Fibroblast of villous mesenchyme (primary cell): ENCODE results near the gene RIGI. TPM values are rescaled to one million over a fixed set of nuclear protein-coding genes. Genes with fewer than 3 reads are reported as not detected.
"Not testable (repeated sequence)": the region's sequence is repeated elsewhere in the genome, so short reads cannot be mapped to it uniquely, and the experiment has no call there.

Source experiments
- DNase-seq: peaks from one replicate; pipeline ENCODE4 v3.0.0-alpha.2; 2010; ENCODE audit warnings: low read depth
- H3K4me3 ChIP-seq: 2 replicates; pipeline ENCODE4 v1.5.1; 2011; ENCODE audit warnings: low read depth, mild to moderate bottlenecking, low read length
- CTCF ChIP-seq: IDR thresholded peaks from 2 replicates; pipeline ENCODE4 v1.5.1; 2012; ENCODE audit warnings: low read depth, mild to moderate bottlenecking, low read length; ENCODE audit not compliant: insufficient read depth
- total RNA-seq: library from RNA; depleted of rRNA; stranded (reverse); fragments of >200 nt; gene quantifications from 2 replicates; pipeline ENCODE4 v1.2.3, GENCODE V29; 2012

RIGI gene
- total RNA-seq, 1 donor: 22.0 TPM

- H3K4me3 ChIP-seq: peak overlapping the region; percentile 89
- DNase-seq: peak; percentile 63
- TF ChIP-seq CTCF: no peak
Measured at GRCh38 chr9:32551276-32552051, 25.5 kb upstream of the RIGI start.

GRCh38 chr9:32550562-32551275, 24.7 kb upstream of the RIGI start:
- H3K4me3 ChIP-seq: peak overlapping the region; percentile 89
- DNase-seq: peak; percentile 96
- TF ChIP-seq CTCF: no peak

- peak; percentile 23 for TF ChIP-seq CTCF
- peak; percentile 44 for DNase-seq
- H3K4me3 ChIP-seq: peak overlapping the region; percentile 89
Measured at GRCh38 chr9:32550150-32550561, 24.2 kb upstream of the RIGI start.

- H3K4me3 ChIP-seq, DNase-seq: not testable (repeated sequence)
Measured at GRCh38 chr9:32548213-32548612, 22.2 kb upstream of the RIGI start.

- no peak for DNase-seq
- no peak overlapping the region for H3K4me3 ChIP-seq
- TF ChIP-seq CTCF: no peak
Measured at GRCh38 chr9:32545884-32546283, 19.9 kb upstream of the RIGI start.

GRCh38 chr9:32543047-32543446, 17.1 kb upstream of the RIGI start:
- TF ChIP-seq CTCF: no peak
- H3K4me3 ChIP-seq: no peak overlapping the region
- no peak for DNase-seq

- no peak for DNase-seq
- no peak overlapping the region for H3K4me3 ChIP-seq
- no peak for TF ChIP-seq CTCF
Measured at GRCh38 chr9:32533816-32534215, 7.8 kb upstream of the RIGI start.
